ENCODE measurements around the gene CEP63. TPM values are rescaled to one million over a fixed set of nuclear protein-coding genes. Genes with fewer than 3 reads are reported as not detected.
A peak's percentile ranks its signal among the peaks of the same experiment; 100 is the strongest.

The CEP63 gene
- total and polyA plus RNA-seq, 5 donors from 2014 or later: 11.8 to 22.0 (median 16.5) TPM

DNA sequence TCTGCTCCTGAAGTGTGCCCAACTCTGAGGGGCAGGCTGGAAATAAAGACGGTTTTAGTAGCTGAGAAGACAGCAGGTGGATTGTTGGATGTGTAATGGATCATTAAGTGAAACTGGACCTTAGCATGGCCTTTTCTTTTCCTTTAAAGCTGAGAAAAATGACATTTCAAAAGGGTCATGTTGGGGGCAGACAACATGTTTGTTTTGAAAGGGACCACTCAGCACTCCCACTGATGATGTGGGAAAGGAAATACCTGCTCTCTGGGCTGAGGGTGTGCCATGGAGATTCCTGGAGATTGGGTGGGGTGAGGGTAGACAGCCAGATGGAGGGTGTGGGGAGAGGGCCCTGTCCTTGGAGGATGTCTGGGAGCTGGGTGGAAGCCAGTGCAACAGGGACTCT is 38.5 kb upstream of the CEP63 start:
- H3K4me1 ChIP-seq (ENCODE audit: control insufficient read depth, insufficient read depth, low read length, poor library complexity, severe bottlenecking): no peaks in the 10 kb centered on the region
- H3K36me3 Mint-ChIP-seq: no peaks in the 10 kb centered on the region

DNA sequence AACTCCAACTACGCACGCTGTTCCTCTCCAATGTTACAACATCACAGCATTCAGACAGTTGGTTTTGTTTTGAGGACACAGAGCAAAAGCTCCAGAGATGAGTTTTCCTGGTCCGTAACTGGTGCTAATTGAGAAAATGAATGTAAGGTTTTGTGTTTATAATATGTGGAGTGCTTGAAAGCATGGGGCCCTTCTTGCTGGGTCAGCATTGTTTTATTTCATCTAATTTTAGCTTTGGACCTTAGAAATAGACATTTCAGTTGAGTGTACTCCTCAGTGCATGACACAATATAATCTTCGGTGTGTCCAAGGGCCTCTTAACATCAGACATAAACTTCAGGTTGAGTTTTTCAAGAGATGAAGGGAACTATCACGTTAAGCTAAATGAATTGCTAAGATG is 37.2 kb upstream of the CEP63 start:
- H3K27me3 ChIP-seq (ENCODE audit: control insufficient read depth, insufficient read depth, low read length): peaks cover 12% of the 10 kb centered on the region
- DNase-seq (no peak), ATAC-seq (ENCODE audit: low read depth in 2 of 2) (no peak)
- Mint-ChIP-seq H3K4me1 (no peaks in the 10 kb centered on the region), H3K27me3 (peaks cover 26% of the 10 kb centered on the region), H3K36me3 (no peaks in the 10 kb centered on the region), H3K4me3 (no peak overlapping the region), H3K9me3 (peaks cover 0 to 16% (median 5%) of the 10 kb centered on the region in 7 donors), H3K27ac (no peak overlapping the region)
- H3K9me3 ChIP-seq (ENCODE audit: control insufficient read depth in 2 of 2, low read length in 2 of 2): peaks cover 11 to 16% of the 10 kb centered on the region in 2 experiments
- H3K4me3 ChIP-seq (ENCODE audit: low read depth, low read length): no peak overlapping the region
- no peaks in the 10 kb centered on the region for H3K4me1 ChIP-seq (ENCODE audit: control insufficient read depth, insufficient read depth, low read length, poor library complexity, severe bottlenecking)
- no peak overlapping the region for H3K27ac ChIP-seq (ENCODE audit: insufficient read depth, low read length, poor library complexity, severe bottlenecking)
- no peaks in the 10 kb centered on the region for H3K36me3 ChIP-seq (ENCODE audit: control insufficient read depth, insufficient read depth, low read length)

More for the DNA sequence above, 38.5 kb upstream of the CEP63 start:
- H3K27ac Mint-ChIP-seq: no peak overlapping the region
- H3K36me3 ChIP-seq (ENCODE audit: control insufficient read depth, insufficient read depth, low read length): no peaks in the 10 kb centered on the region
- H3K27ac ChIP-seq (ENCODE audit: insufficient read depth, low read length, poor library complexity, severe bottlenecking): no peak overlapping the region
- peaks cover 0 to 16% (median 5%) of the 10 kb centered on the region in 7 donors for H3K9me3 Mint-ChIP-seq
- H3K4me3 Mint-ChIP-seq: no peak overlapping the region
- H3K4me3 ChIP-seq (ENCODE audit: low read depth, low read length): no peak overlapping the region
- ATAC-seq (ENCODE audit: low read depth in 2 of 2) (no peak), DNase-seq (no peak)
- peaks cover 11 to 16% of the 10 kb centered on the region in 2 experiments for H3K9me3 ChIP-seq (ENCODE audit: control insufficient read depth in 2 of 2, low read length in 2 of 2)
- H3K27me3 Mint-ChIP-seq: peaks cover 26% of the 10 kb centered on the region
- peaks cover 11% of the 10 kb centered on the region for H3K27me3 ChIP-seq (ENCODE audit: control insufficient read depth, insufficient read depth, low read length)
- H3K4me1 Mint-ChIP-seq: no peaks in the 10 kb centered on the region

DNA sequence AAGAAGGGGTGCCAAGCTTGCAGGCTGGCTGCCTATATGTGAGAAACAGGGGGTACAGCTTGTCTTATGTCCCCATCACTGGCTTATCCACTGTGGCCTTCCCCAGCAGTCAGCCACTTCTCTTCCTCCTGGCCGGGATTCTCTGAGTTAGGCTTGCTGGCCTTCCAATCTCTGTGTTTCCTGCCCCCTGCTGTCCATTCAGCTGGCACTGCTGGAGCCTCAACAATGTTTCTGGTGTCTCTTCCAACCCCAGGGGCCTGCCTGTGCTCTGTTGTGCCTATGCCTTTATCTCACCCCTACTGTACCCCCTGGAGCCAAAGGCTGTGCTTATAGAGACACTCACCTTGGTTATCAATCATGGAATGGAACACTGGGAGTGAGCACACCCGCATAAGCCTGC is 36.6 kb upstream of the CEP63 start:
- Mint-ChIP-seq H3K4me3 (no peak overlapping the region), H3K4me1 (no peaks in the 10 kb centered on the region), H3K9me3 (peaks cover 0 to 16% (median 5%) of the 10 kb centered on the region in 7 donors), H3K27ac (no peak overlapping the region), H3K27me3 (peaks cover 26% of the 10 kb centered on the region), H3K36me3 (no peaks in the 10 kb centered on the region)
- Histone ChIP-seq H3K4me3 (ENCODE audit: low read depth, low read length) (no peak overlapping the region), H3K4me1 (ENCODE audit: control insufficient read depth, insufficient read depth, low read length, poor library complexity, severe bottlenecking) (no peaks in the 10 kb centered on the region), H3K27me3 (ENCODE audit: control insufficient read depth, insufficient read depth, low read length) (peaks cover 17% of the 10 kb centered on the region), H3K9me3 (ENCODE audit: control insufficient read depth in 2 of 2, low read length in 2 of 2) (peaks cover 11 to 16% of the 10 kb centered on the region in 2 experiments), H3K36me3 (ENCODE audit: control insufficient read depth, insufficient read depth, low read length) (no peaks in the 10 kb centered on the region), H3K27ac (ENCODE audit: insufficient read depth, low read length, poor library complexity, severe bottlenecking) (no peak overlapping the region)
- peak in 1 of 3 donors; percentile 9 for DNase-seq
- ATAC-seq (ENCODE audit: low read depth in 2 of 2): no peak

DNA sequence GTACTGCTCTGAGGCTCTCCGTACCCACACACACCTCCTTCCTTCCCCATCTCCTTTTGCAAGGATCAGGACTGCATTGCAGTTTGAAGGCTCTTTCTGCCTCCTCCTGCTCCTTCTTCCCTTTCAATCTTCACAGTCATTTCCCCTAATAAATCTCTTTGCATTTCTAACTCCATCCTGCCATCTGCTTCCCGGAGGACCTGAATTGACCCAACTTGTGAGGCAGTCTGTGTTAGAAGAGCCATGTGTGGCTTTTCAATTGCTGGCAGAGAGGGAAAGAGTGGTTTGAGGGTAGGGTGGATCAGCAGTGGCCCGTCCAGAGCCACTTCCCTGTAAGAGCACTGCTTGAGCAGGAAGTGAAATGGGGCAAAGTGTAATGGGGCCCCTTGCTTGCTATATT is 35.9 kb upstream of the CEP63 start:
- no peaks in the 10 kb centered on the region for H3K36me3 ChIP-seq (ENCODE audit: control insufficient read depth, insufficient read depth, low read length)
- no peak overlapping the region for H3K4me3 ChIP-seq (ENCODE audit: low read depth, low read length)
- peaks cover 0 to 11% (median under 1%) of the 10 kb centered on the region in 7 donors for H3K9me3 Mint-ChIP-seq
- no peak overlapping the region for H3K4me3 Mint-ChIP-seq
- no peaks in the 10 kb centered on the region for H3K4me1 ChIP-seq (ENCODE audit: control insufficient read depth, insufficient read depth, low read length, poor library complexity, severe bottlenecking)
- H3K36me3 Mint-ChIP-seq: no peaks in the 10 kb centered on the region
- DNase-seq: no peak
- no peak overlapping the region for H3K27ac Mint-ChIP-seq
- H3K27me3 ChIP-seq (ENCODE audit: control insufficient read depth, insufficient read depth, low read length): peaks cover 18% of the 10 kb centered on the region
- ATAC-seq (ENCODE audit: low read depth in 2 of 2): no peak
- H3K9me3 ChIP-seq (ENCODE audit: control insufficient read depth in 2 of 2, low read length in 2 of 2): peaks cover 9 to 12% of the 10 kb centered on the region in 2 experiments
- no peaks in the 10 kb centered on the region for H3K4me1 Mint-ChIP-seq
- peaks cover 24% of the 10 kb centered on the region for H3K27me3 Mint-ChIP-seq
- H3K27ac ChIP-seq (ENCODE audit: insufficient read depth, low read length, poor library complexity, severe bottlenecking): no peak overlapping the region

DNA sequence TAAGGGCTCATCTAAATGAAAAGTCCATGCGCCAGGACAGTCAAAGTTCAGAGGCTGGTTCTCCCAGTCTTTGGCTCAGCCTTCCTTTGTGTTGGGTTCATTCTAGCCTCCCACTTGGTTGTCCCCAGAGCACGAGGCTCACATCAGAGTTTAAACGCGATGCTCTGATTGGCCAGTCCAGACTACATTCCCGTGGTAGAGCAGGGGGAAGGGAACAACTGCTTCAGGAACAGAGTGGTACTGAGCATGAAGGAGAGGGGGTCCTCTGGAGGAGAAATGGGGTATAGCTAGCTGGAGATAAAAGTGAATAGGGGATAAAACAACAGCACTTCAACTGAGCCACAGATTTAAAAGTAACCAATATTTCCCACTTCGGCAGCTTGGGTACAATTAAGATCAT is 32.2 kb upstream of the CEP63 start:
- H3K4me1 Mint-ChIP-seq: no peaks in the 10 kb centered on the region
- DNase-seq (no peak), ATAC-seq (ENCODE audit: low read depth in 2 of 2) (no peak)
- Histone ChIP-seq H3K4me3 (ENCODE audit: low read depth, low read length) (no peak overlapping the region), H3K36me3 (ENCODE audit: control insufficient read depth, insufficient read depth, low read length) (no peaks in the 10 kb centered on the region), H3K4me1 (ENCODE audit: control insufficient read depth, insufficient read depth, low read length, poor library complexity, severe bottlenecking) (no peaks in the 10 kb centered on the region), H3K9me3 (ENCODE audit: control insufficient read depth in 2 of 2, low read length in 2 of 2) (no peaks in the 10 kb centered on the region), H3K27me3 (ENCODE audit: control insufficient read depth, insufficient read depth, low read length) (peaks cover 12% of the 10 kb centered on the region), H3K27ac (ENCODE audit: insufficient read depth, low read length, poor library complexity, severe bottlenecking) (no peak overlapping the region)
- peaks cover 32% of the 10 kb centered on the region for H3K27me3 Mint-ChIP-seq
- no peaks in the 10 kb centered on the region for H3K36me3 Mint-ChIP-seq
- no peak overlapping the region for H3K4me3 Mint-ChIP-seq
- no peaks in the 10 kb centered on the region for H3K9me3 Mint-ChIP-seq
- no peak overlapping the region for H3K27ac Mint-ChIP-seq

DNA sequence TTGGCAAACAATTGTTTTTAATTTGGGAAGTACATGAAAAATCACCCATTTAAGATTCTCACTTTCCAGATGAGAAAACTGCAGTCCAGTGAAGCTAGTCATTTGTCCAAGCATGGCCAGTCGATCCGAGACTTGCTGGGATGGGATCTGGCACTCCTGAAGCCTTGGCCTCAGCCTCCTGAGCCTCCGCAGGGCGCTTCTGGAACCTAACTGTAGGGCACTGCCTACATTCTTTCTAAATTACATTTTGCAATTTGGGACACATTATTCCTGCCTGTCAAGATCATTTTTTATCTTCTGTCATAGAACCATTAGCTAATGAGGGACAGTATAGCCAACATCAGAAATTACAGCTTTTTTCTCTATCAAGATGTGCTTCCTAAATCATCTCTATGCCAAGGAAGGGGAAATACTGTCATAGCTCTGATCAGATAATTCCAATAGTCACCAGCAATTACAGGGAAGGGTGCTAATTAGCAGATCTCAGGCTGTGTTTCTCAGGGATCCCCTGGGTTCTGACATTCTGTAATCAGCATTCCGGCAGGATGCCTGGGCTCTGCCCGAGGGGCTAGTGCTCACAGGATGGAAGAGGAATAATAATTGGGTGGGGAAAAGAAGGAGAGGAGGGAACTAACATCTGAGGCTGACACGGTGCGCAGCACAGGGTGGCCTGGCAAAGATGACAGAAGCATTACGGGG is 28.3 kb upstream of the CEP63 start:
- Mint-ChIP-seq H3K9me3 (no peaks in the 10 kb centered on the region), H3K36me3 (no peaks in the 10 kb centered on the region)

DNA sequence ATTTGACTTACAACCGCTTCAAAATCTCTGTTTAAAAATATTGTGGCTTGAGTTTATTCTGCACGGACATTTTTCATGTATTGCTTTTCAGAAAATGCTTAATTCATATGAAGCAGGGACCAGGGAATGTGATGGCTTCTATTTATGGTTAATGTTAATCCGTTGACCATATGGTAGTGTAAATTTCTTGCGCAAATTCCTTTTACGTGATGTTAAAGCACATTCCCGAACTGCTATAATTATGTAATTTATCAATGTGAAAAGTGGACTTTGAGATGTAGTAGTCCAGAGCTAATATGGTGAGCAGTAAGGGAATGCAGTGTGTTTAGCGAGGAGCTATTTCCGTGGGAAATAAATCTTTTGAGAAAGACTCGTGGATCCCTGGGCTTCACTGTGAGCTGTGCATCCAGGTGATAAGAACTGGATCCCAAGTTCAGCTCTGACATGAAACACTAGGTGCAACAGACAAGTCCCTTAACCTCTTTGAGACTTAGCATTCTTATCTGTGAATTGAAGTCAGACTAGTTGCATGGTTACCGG is 27.4 kb upstream of the CEP63 start:
- no peak overlapping the region for H3K27ac Mint-ChIP-seq
- H3K27ac ChIP-seq (ENCODE audit: insufficient read depth, low read length, poor library complexity, severe bottlenecking): no peak overlapping the region
- H3K4me1 Mint-ChIP-seq: no peaks in the 10 kb centered on the region
- no peak for DNase-seq
- H3K27me3 Mint-ChIP-seq: peaks cover 37% of the 10 kb centered on the region
- no peaks in the 10 kb centered on the region for H3K36me3 ChIP-seq (ENCODE audit: control insufficient read depth, insufficient read depth, low read length)
- no peaks in the 10 kb centered on the region for H3K9me3 Mint-ChIP-seq
- H3K4me3 ChIP-seq (ENCODE audit: low read depth, low read length): no peak overlapping the region
- H3K9me3 ChIP-seq (ENCODE audit: control insufficient read depth in 2 of 2, low read length in 2 of 2): no peaks in the 10 kb centered on the region
- peaks cover 10% of the 10 kb centered on the region for H3K27me3 ChIP-seq (ENCODE audit: control insufficient read depth, insufficient read depth, low read length)
- no peaks in the 10 kb centered on the region for H3K4me1 ChIP-seq (ENCODE audit: control insufficient read depth, insufficient read depth, low read length, poor library complexity, severe bottlenecking)
- no peak for ATAC-seq (ENCODE audit: low read depth in 2 of 2)
- no peak overlapping the region for H3K4me3 Mint-ChIP-seq
- no peaks in the 10 kb centered on the region for H3K36me3 Mint-ChIP-seq

More for the DNA sequence above, 28.3 kb upstream of the CEP63 start:
- no peaks in the 10 kb centered on the region for H3K9me3 ChIP-seq (ENCODE audit: control insufficient read depth in 2 of 2, low read length in 2 of 2)
- H3K4me1 Mint-ChIP-seq: no peaks in the 10 kb centered on the region
- H3K27ac ChIP-seq (ENCODE audit: insufficient read depth, low read length, poor library complexity, severe bottlenecking): no peak overlapping the region
- peaks cover 36% of the 10 kb centered on the region for H3K27me3 Mint-ChIP-seq
- H3K4me1 ChIP-seq (ENCODE audit: control insufficient read depth, insufficient read depth, low read length, poor library complexity, severe bottlenecking): no peaks in the 10 kb centered on the region
- no peaks in the 10 kb centered on the region for H3K36me3 ChIP-seq (ENCODE audit: control insufficient read depth, insufficient read depth, low read length)
- H3K27ac Mint-ChIP-seq: no peak overlapping the region
- H3K4me3 Mint-ChIP-seq: no peak overlapping the region
- no peak for DNase-seq
- no peak for ATAC-seq (ENCODE audit: low read depth in 2 of 2)
- no peak overlapping the region for H3K4me3 ChIP-seq (ENCODE audit: low read depth, low read length)
- peaks cover 10% of the 10 kb centered on the region for H3K27me3 ChIP-seq (ENCODE audit: control insufficient read depth, insufficient read depth, low read length)

DNA sequence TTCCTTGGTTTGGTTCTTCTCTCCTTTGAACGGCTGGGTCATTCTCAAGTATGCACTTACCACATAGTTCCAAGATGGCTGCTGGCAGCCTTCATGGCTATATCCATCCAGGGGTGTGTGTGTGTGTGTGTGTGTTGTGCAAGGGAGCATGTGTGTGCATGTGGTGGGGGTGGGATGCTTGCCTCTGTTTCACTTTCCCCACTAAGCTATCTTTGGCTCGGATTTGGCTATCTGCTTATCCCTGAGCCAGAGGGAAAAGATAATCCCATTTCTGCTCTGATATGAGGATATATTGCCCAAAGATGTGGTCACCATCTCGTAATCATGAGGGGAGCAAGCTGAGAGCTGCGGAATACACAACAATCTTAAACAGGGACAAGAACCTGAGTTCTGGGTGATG is 26.3 kb upstream of the CEP63 start:
- ATAC-seq (ENCODE audit: low read depth in 2 of 2) (no peak), DNase-seq (no peak)
- H3K27me3 Mint-ChIP-seq: peaks cover 37% of the 10 kb centered on the region
- Histone ChIP-seq H3K27ac (ENCODE audit: insufficient read depth, low read length, poor library complexity, severe bottlenecking) (no peak overlapping the region), H3K4me1 (ENCODE audit: control insufficient read depth, insufficient read depth, low read length, poor library complexity, severe bottlenecking) (no peaks in the 10 kb centered on the region), H3K27me3 (ENCODE audit: control insufficient read depth, insufficient read depth, low read length) (peaks cover 5% of the 10 kb centered on the region), H3K9me3 (ENCODE audit: control insufficient read depth in 2 of 2, low read length in 2 of 2) (no peaks in the 10 kb centered on the region), H3K36me3 (ENCODE audit: control insufficient read depth, insufficient read depth, low read length) (no peaks in the 10 kb centered on the region), H3K4me3 (ENCODE audit: low read depth, low read length) (no peak overlapping the region)
- no peaks in the 10 kb centered on the region for H3K36me3 Mint-ChIP-seq
- H3K4me1 Mint-ChIP-seq: no peaks in the 10 kb centered on the region
- H3K9me3 Mint-ChIP-seq: no peaks in the 10 kb centered on the region
- no peak overlapping the region for H3K4me3 Mint-ChIP-seq
- no peak overlapping the region for H3K27ac Mint-ChIP-seq
